Activated CD4-positive, alpha-beta memory T cell treated with anti-CD3 and anti-CD28 coated beads for 36 hours (primary cell): ENCODE measurements around the gene GPX4. TPM values are rescaled to one million over a fixed set of nuclear protein-coding genes. Genes with fewer than 3 reads are reported as not detected.

Source experiments
- CTCF ChIA-PET: fragments of 350-600 bp; sonication (Branson Sonifier 250); formaldehyde crosslinking; loops from one replicate; lab custom pipeline; 2021; ENCODE audit warnings: antibody characterized with exemption, inconsistent platforms; lab: Charles Lee
- POLR2A ChIA-PET: fragments of 350-600 bp; sonication (Branson Sonifier 250); formaldehyde crosslinking; loops from one replicate; lab custom pipeline; 2021; ENCODE audit warnings: antibody characterized with exemption; lab: Charles Lee
- DNase-seq: peaks from one replicate; pipeline ENCODE4 v3.0.0-alpha.2; 2020
- H3K27ac Mint-ChIP-seq: one replicate; pipeline ENCODE4 v1.8.0; 2021; ENCODE audit warnings: mixed read lengths
- H3K27me3 Mint-ChIP-seq: one replicate; pipeline ENCODE4 v1.8.0; 2021; ENCODE audit warnings: mixed read lengths
- H3K36me3 Mint-ChIP-seq: one replicate; pipeline ENCODE4 v1.8.0; 2021; ENCODE audit warnings: mixed read lengths
- H3K4me1 Mint-ChIP-seq: one replicate; pipeline ENCODE4 v1.8.0; 2021; ENCODE audit warnings: low read depth, mixed read lengths
- H3K4me3 Mint-ChIP-seq: one replicate; pipeline ENCODE4 v1.8.0; 2021; ENCODE audit warnings: mild to moderate bottlenecking, mixed read lengths
- H3K9me3 Mint-ChIP-seq: one replicate; pipeline ENCODE4 v1.8.0; 2021; ENCODE audit warnings: mixed read lengths
- intact Hi-C: fragments of 100-400 bp; cut with micrococcal nuclease; formaldehyde crosslinking; loops from one replicate; pipeline ENCODE4 v1.15.1; 2023
- total RNA-seq, 2 experiments: library from RNA; stranded (reverse); gene quantifications; one replicate each; pipeline ENCODE4 v1.2.3, GENCODE V29; 2021

GPX4 gene
- total RNA-seq = 100 to 1,000 TPM; 274 to 275 TPM

GRCh38 chr19:1103708-1104310, at the start of gene GPX4:
GPX4 (plus strand) TSS chr19:1103994; CDS start chr19:1104044, 50 bp downstream.
- Mint-ChIP-seq H3K27me3 (no peaks in the 10 kb centered on the region), H3K36me3 (peaks cover 5% of the 10 kb centered on the region), H3K4me1 (peaks cover 50% of the 10 kb centered on the region), H3K27ac (peak within 1 kb of the TSS; percentile 89), H3K9me3 (peaks cover 6% of the 10 kb centered on the region), H3K4me3 (peak within 1 kb of the TSS; percentile 75)
- ChIA-PET POLR2A (interaction anchor here (0.6 to 4.5 kb wide), 12 partner anchors 9 to 84 kb away, joined by 3 to 25 read pairs (median 4); partner anchors contain the start of genes ARHGAP45 and RNU6-2), CTCF (interaction anchor here (1.3 to 1.8 kb wide), 2 partner anchors 10 to 64 kb away, joined by 3 to 5 read pairs; no protein-coding TSS in a partner anchor)
- DNase-seq = peak; percentile 99
- intact Hi-C loops = loop anchor here (1.0 to 10.0 kb wide), 8 partner anchors 9 to 179 kb away; partner anchors contain the start of genes ARID3A, ATP5F1D, POLR2E and RNU6-2

GRCh38 chr19:1054102-1055027, 49.4 kb upstream of the GPX4 start:
- H3K4me3 Mint-ChIP-seq = no peak overlapping the region
- peaks cover 15% of the 10 kb centered on the region for H3K4me1 Mint-ChIP-seq
- intact Hi-C loops = loop anchor here (5.0 kb wide), 1 partner anchor 138 kb away; no protein-coding TSS in a partner anchor
- CTCF ChIA-PET = interaction anchor here (1.0 to 1.5 kb wide), 4 partner anchors 10 to 190 kb away, joined by 3 to 5 read pairs (median 4); no protein-coding TSS in a partner anchor
- H3K36me3 Mint-ChIP-seq = peaks cover 4% of the 10 kb centered on the region
- H3K27ac Mint-ChIP-seq = no peak overlapping the region
- H3K9me3 Mint-ChIP-seq = no peaks in the 10 kb centered on the region
- H3K27me3 Mint-ChIP-seq = no peaks in the 10 kb centered on the region
- POLR2A ChIA-PET = no interaction called here
- no peak for DNase-seq

- intact Hi-C loops = loop anchor here (5.0 kb wide), 1 partner anchor 137 kb away; no protein-coding TSS in a partner anchor
- H3K9me3 Mint-ChIP-seq = no peaks in the 10 kb centered on the region
- no peak for DNase-seq
- H3K27ac Mint-ChIP-seq = no peak overlapping the region
- H3K4me1 Mint-ChIP-seq = peaks cover 15% of the 10 kb centered on the region
- CTCF ChIA-PET = interaction anchor here (1.1 to 1.2 kb wide), 2 partner anchors 12 to 189 kb away, joined by 3 to 4 read pairs; no protein-coding TSS in a partner anchor
- H3K27me3 Mint-ChIP-seq = no peaks in the 10 kb centered on the region
- no peak overlapping the region for H3K4me3 Mint-ChIP-seq
- peaks cover 4% of the 10 kb centered on the region for H3K36me3 Mint-ChIP-seq
- POLR2A ChIA-PET = no interaction called here
These were observed 48.8 kb upstream of the GPX4 start for GRCh38 chr19:1055028-1055425.

GRCh38 chr19:1055886-1056620, 47.7 kb upstream of the GPX4 start:
- Mint-ChIP-seq H3K4me1 (peaks cover 15% of the 10 kb centered on the region), H3K36me3 (peaks cover 1% of the 10 kb centered on the region), H3K27ac (peak overlapping the region; percentile 18), H3K9me3 (no peaks in the 10 kb centered on the region), H3K27me3 (no peaks in the 10 kb centered on the region), H3K4me3 (no peak overlapping the region)
- no peak for DNase-seq
- ChIA-PET CTCF (interaction anchor here (0.6 to 2.5 kb wide), 3 partner anchors 10 to 188 kb away, joined by 3 to 12 read pairs (median 4); partner anchors contain the start of gene ARHGAP45), POLR2A (no interaction called here)
- intact Hi-C loops = loop anchor here (5.0 kb wide), 1 partner anchor 136 kb away; no protein-coding TSS in a partner anchor

GRCh38 chr19:1057176-1057855, 46.5 kb upstream of the GPX4 start:
- Mint-ChIP-seq H3K4me1 (peaks cover 11% of the 10 kb centered on the region), H3K27ac (peak overlapping the region; percentile 40), H3K27me3 (no peaks in the 10 kb centered on the region), H3K9me3 (no peaks in the 10 kb centered on the region), H3K4me3 (no peak overlapping the region), H3K36me3 (no peaks in the 10 kb centered on the region)
- DNase-seq = peak; percentile 62
- ChIA-PET CTCF (interaction anchor here (1.0 to 2.5 kb wide), 8 partner anchors 10 to 209 kb away, joined by 3 to 12 read pairs (median 4); partner anchors contain the start of gene ARHGAP45), POLR2A (interaction anchor here (0.6 to 1.1 kb wide), 4 partner anchors 10 to 330 kb away, joined by 3 read pairs; partner anchors contain the start of gene ARHGAP45)
- intact Hi-C loops = loop anchor here (5.0 kb wide), 1 partner anchor 135 kb away; no protein-coding TSS in a partner anchor

GRCh38 chr19:1058112-1058511, 45.7 kb upstream of the GPX4 start:
- peaks cover 11% of the 10 kb centered on the region for H3K4me1 Mint-ChIP-seq
- ChIA-PET CTCF (interaction anchor here (1.0 to 2.5 kb wide), 7 partner anchors 10 to 208 kb away, joined by 3 to 12 read pairs (median 4); partner anchors contain the start of gene ARHGAP45), POLR2A (interaction anchor here (0.6 to 1.1 kb wide), 3 partner anchors 9 to 73 kb away, joined by 3 read pairs; partner anchors contain the start of gene ARHGAP45)
- peak overlapping the region; percentile 16 for H3K27ac Mint-ChIP-seq
- no peak overlapping the region for H3K4me3 Mint-ChIP-seq
- intact Hi-C loops = loop anchor here (5.0 kb wide), 1 partner anchor 134 kb away; no protein-coding TSS in a partner anchor
- H3K27me3 Mint-ChIP-seq = no peaks in the 10 kb centered on the region
- no peak for DNase-seq
- no peaks in the 10 kb centered on the region for H3K36me3 Mint-ChIP-seq
- no peaks in the 10 kb centered on the region for H3K9me3 Mint-ChIP-seq

- Mint-ChIP-seq H3K4me1 (peaks cover 23% of the 10 kb centered on the region), H3K27me3 (no peaks in the 10 kb centered on the region), H3K4me3 (no peak overlapping the region), H3K27ac (no peak overlapping the region), H3K9me3 (no peaks in the 10 kb centered on the region), H3K36me3 (no peaks in the 10 kb centered on the region)
- intact Hi-C loops = no loop called here
- no peak for DNase-seq
- POLR2A ChIA-PET = no interaction called here
- CTCF ChIA-PET = no interaction called here
These were observed 43.1 kb upstream of the GPX4 start for GRCh38 chr19:1060689-1061088.

GRCh38 chr19:1061987-1062386, 41.8 kb upstream of the GPX4 start:
- CTCF ChIA-PET = interaction anchor here (0.7 kb wide), 1 partner anchor 179 kb away, joined by 4 read pairs; no protein-coding TSS in a partner anchor
- H3K4me3 Mint-ChIP-seq = no peak overlapping the region
- no peak overlapping the region for H3K27ac Mint-ChIP-seq
- H3K9me3 Mint-ChIP-seq = no peaks in the 10 kb centered on the region
- H3K27me3 Mint-ChIP-seq = no peaks in the 10 kb centered on the region
- H3K4me1 Mint-ChIP-seq = peaks cover 25% of the 10 kb centered on the region
- no peak for DNase-seq
- POLR2A ChIA-PET = no interaction called here
- H3K36me3 Mint-ChIP-seq = no peaks in the 10 kb centered on the region
- intact Hi-C loops = no loop called here

- no peaks in the 10 kb centered on the region for H3K9me3 Mint-ChIP-seq
- no peaks in the 10 kb centered on the region for H3K36me3 Mint-ChIP-seq
- DNase-seq = no peak
- H3K4me3 Mint-ChIP-seq = no peak overlapping the region
- H3K27me3 Mint-ChIP-seq = no peaks in the 10 kb centered on the region
- no peak overlapping the region for H3K27ac Mint-ChIP-seq
- ChIA-PET POLR2A (no interaction called here), CTCF (interaction anchor here (0.7 to 5.2 kb wide), 2 partner anchors 23 to 179 kb away, joined by 4 to 31 read pairs; partner anchors contain the start of gene ABCA7)
- H3K4me1 Mint-ChIP-seq = peaks cover 22% of the 10 kb centered on the region
- intact Hi-C loops = no loop called here
These were observed 41.3 kb upstream of the GPX4 start for GRCh38 chr19:1062387-1063029.
